Left lung (tissue), 10 donors: Measurements from ENCODE around the gene ACBD6. TPM values are rescaled to one million over a fixed set of nuclear protein-coding genes. Genes with fewer than 3 reads are reported as not detected.

ENCODE experiments used
- ATAC-seq: fragments of 200-7000 bp; cut with Tn5 transposase; one replicate; pipeline ENCODE4 v1.9.1; 2020; ENCODE audit warnings: moderate library complexity
- DNase-seq, 4 donors: peaks; one replicate each; pipeline ENCODE4 v3.0.0-alpha.2; 2013 to 2020
- H3K27ac ChIP-seq, 2 donors: fragments of 200-600 bp; sonication (generic) in 1 of 2; one replicate each; pipeline versions ENCODE4 v1.5.0 to v1.8.0; 2020 to 2021
- H3K27me3 ChIP-seq, 2 donors: fragments of 200-600 bp; sonication (generic) in 1 of 2; one replicate each; pipeline versions ENCODE4 v1.5.0 to v1.8.0; 2020 to 2021
- H3K36me3 ChIP-seq, 2 donors: fragments of 200-600 bp; sonication (generic) in 1 of 2; one replicate each; pipeline versions ENCODE4 v1.5.0 to v1.8.0; 2020 to 2021
- H3K4me1 ChIP-seq, 2 donors: fragments of 200-600 bp; one replicate each; pipeline ENCODE4 v1.8.0; 2021
- H3K4me3 ChIP-seq, 2 donors: fragments of 200-600 bp; sonication (generic) in 1 of 2; one replicate each; pipeline versions ENCODE4 v1.5.0 to v1.8.0; 2020 to 2021; ENCODE audit warnings: mild to moderate bottlenecking in 1 of 2
- H3K9me3 ChIP-seq, 2 donors: fragments of 200-600 bp; sonication (generic) in 1 of 2; one replicate each; pipeline versions ENCODE4 v1.5.0 to v1.8.0; 2020 to 2021
- CTCF ChIP-seq, 2 donors: fragments of 200-600 bp; sonication (generic) in 1 of 2; IDR thresholded peaks; one replicate each; pipeline versions ENCODE4 v1.5.0 to v1.8.0; 2021; ENCODE audit warnings: antibody characterized with exemption in 2 of 2
- intact Hi-C, 2 donors: fragments of 100-400 bp; cut with DNase I; formaldehyde crosslinking; loops; one replicate each; pipeline versions ENCODE4 v1.11.2 to v1.14.2; 2022
- polyA plus RNA-seq, 6 donors: library from polyadenylated mRNA; unstranded; fragments of 120-200 nt; gene quantifications; one replicate each; pipeline ENCODE4 v1.2.1, GENCODE V29; 2013; ENCODE audit not compliant: insufficient read length in 6 of 6
- total RNA-seq, 2 donors: library from RNA; stranded (reverse); fragmentation: NEBNext Ultra II Directional; extraction: Animal tissue kit (Norgen Biotek cat#: 25700); gene quantifications; one replicate each; pipeline ENCODE4 v1.2.1, GENCODE V29; 2021
- donor health status: DM: no; HTN: yes; CAD: no.
- donor health status: DM: no; HTN: no; CAD: no.

ACBD6 gene
- total and polyA plus RNA-seq, 8 donors: 26.5 to 81.9 (median 78.9) TPM

DNA sequence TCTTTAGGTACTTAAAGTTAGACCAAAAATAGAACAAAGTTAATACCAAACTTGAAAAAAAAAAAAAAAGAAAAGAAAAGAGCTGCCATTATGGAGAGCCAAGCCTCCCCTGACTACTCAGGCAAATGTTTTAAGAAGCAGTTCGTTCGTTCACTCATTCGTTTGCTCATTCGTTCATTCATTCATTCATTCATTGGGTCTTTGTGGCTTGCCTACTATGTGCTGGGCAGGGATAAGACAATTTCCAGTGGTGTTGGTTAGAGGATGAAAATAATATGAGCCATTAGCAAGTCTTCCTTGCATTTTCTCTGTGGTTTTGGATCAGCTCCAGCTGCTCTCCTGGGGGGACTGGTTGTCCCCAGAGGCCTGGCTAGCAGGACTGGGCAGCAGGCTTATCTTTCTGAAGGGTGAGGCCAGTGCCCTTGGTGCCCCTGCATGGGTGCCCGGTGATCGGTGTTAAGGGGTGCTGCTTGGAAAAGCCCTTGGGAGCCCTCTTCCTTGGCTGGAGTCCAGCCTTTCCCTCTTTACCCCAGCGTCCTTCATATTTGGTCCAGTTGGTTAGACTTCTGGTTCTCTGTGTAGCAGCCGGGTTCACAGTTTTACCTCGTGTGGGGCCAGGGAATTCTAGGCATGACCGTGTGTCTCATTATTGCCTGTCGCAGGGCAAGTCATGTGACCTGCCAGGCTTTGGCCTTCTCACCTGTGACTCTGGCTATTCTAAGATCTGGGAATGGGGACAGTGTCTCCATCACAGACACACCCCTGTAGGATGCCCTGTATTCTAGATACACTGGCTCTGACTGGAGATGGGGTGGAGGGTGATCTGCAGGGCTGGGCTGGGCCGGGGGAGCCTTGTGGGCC is 239.5 kb downstream of the ACBD6 start:
- peaks cover 11 to 60% of the 10 kb centered on the region in 2 donors for H3K27me3 ChIP-seq
- no peaks in the 10 kb centered on the region for H3K36me3 ChIP-seq
- no peak for DNase-seq
- no peak overlapping the region for H3K4me3 ChIP-seq
- intact Hi-C loops: no loop called here
- TF ChIP-seq CTCF (IDR thresholded peaks at IDR 0.05): no peak
- H3K27ac ChIP-seq: no peak overlapping the region
- no peaks in the 10 kb centered on the region for H3K4me1 ChIP-seq
- H3K9me3 ChIP-seq: no peaks in the 10 kb centered on the region
- no peak for ATAC-seq

GRCh38 chr1:180261524-180262155 is 240.7 kb downstream of the ACBD6 start:
- peaks cover 18 to 72% of the 10 kb centered on the region in 2 donors for H3K27me3 ChIP-seq
- intact Hi-C loops: no loop called here
- no peaks in the 10 kb centered on the region for H3K9me3 ChIP-seq
- H3K36me3 ChIP-seq: no peaks in the 10 kb centered on the region
- H3K4me3 ChIP-seq: no peak overlapping the region
- no peaks in the 10 kb centered on the region for H3K4me1 ChIP-seq
- ATAC-seq (no peak), DNase-seq (no peak)
- H3K27ac ChIP-seq: no peak overlapping the region
- no peak for TF ChIP-seq CTCF (IDR thresholded peaks at IDR 0.05)

DNA sequence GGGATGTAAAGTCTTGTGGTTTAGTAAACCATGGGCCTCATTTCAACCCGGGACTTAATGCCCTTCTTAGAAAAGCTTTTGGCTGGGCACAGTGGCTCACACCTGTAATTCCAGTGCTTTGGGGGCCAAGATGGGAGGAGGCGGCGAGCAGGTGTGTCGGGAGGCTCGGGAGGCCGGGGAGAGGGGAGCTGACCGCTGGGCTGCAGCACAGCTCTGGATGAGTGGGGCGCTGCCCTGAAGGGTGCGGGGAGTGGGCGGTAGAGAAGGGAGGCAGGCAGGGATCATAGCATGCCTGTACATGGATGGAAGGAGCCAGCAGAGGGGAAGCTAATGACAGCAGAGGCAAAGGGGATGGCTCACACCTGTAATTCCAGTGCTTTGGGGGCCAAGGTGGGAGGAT is 241.3 kb downstream of the ACBD6 start:
- Histone ChIP-seq H3K9me3 (no peaks in the 10 kb centered on the region), H3K27me3 (peaks cover 24 to 78% of the 10 kb centered on the region in 2 donors), H3K36me3 (no peaks in the 10 kb centered on the region), H3K27ac (no peak overlapping the region), H3K4me1 (no peaks in the 10 kb centered on the region), H3K4me3 (no peak overlapping the region)
- ATAC-seq: no peak
- intact Hi-C loops: no loop called here
- DNase-seq: no peak
- TF ChIP-seq CTCF (IDR thresholded peaks at IDR 0.05): no peak

DNA sequence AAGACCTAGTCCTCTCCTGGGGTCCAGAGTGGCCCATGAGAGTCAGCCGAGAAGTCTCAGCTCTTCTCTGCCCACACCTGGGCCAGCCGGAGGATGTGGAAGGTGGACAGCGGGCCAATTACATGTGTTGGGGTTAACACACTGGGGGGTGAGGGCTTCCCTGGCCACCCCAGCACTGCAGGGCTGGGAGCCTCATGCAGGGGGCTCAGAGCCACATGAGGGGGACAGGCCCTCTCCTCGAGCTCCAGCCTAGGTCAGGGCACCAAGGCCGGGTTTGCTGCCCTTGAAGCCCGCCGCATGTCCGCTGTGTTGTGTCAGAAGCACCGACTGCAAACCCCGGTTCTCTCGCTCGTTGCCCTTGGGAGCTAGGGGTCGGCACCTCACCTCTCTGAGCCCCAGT is 241.8 kb downstream of the ACBD6 start:
- Histone ChIP-seq H3K9me3 (no peaks in the 10 kb centered on the region), H3K36me3 (no peaks in the 10 kb centered on the region), H3K27me3 (peaks cover 24 to 83% of the 10 kb centered on the region in 2 donors), H3K27ac (no peak overlapping the region), H3K4me3 (no peak overlapping the region), H3K4me1 (no peaks in the 10 kb centered on the region)
- no peak for TF ChIP-seq CTCF (IDR thresholded peaks at IDR 0.05)
- ATAC-seq: no peak
- intact Hi-C loops: no loop called here
- no peak for DNase-seq
